Activated naive CD4-positive, alpha-beta T cell treated with anti-CD3 and anti-CD28 coated beads, Interleukin-2, amount 10 ng/mL, durations not matched to agents 7 days and 5 days (primary cell): ENCODE data around the gene OTOS.

Experiments used
- CTCF ChIA-PET: fragments of 350-600 bp; sonication (Branson Sonifier 250); formaldehyde crosslinking; loops from one replicate; lab custom pipeline; 2021; ENCODE audit warnings: antibody characterized with exemption; lab: Charles Lee
- DNase-seq: peaks from one replicate; pipeline ENCODE4 v3.0.0-alpha.2; 2020
- H3K27ac Mint-ChIP-seq: one replicate; pipeline ENCODE4 v1.8.0; 2021; ENCODE audit warnings: mild to moderate bottlenecking, moderate library complexity, mixed read lengths
- H3K27me3 Mint-ChIP-seq: one replicate; pipeline ENCODE4 v1.8.0; 2021; ENCODE audit warnings: mild to moderate bottlenecking, mixed read lengths
- H3K36me3 Mint-ChIP-seq: one replicate; pipeline ENCODE4 v1.8.0; 2021; ENCODE audit warnings: mixed read lengths
- H3K4me1 Mint-ChIP-seq: one replicate; pipeline ENCODE4 v1.8.0; 2021; ENCODE audit warnings: mixed read lengths
- H3K4me3 Mint-ChIP-seq: one replicate; pipeline ENCODE4 v1.8.0; 2021; ENCODE audit warnings: mild to moderate bottlenecking, moderate library complexity, mixed read lengths
- H3K9me3 Mint-ChIP-seq: one replicate; pipeline ENCODE4 v1.8.0; 2021; ENCODE audit warnings: mixed read lengths

Gene OTOS

DNA sequence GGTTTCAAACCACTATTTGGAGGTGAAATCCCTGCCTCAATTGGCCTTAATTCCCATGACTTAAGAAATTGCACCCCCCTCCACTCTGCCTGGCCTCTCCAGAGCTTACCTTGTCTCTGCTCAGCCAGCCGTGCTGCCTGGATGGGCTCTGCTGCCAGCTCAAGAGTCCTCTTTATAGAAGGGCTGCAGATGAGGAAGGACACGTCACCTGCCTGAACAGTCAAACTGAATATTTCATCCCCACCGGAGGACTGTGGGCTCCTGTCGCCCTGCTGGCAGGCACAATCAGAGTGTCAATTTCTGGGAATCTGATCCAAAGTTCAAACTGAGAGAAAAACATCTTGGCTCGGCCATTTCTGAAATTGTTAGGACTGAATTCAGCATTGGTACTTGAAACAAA lies at the start of gene OTOS:
Gene OTOS (minus strand): TSS at position 148 of the 400 bp plus-strand sequence. CDS start 332 bp downstream, outside the sequence.
- H3K4me1 Mint-ChIP-seq, result peaks cover 15% of the 10 kb centered on the region
- H3K36me3 Mint-ChIP-seq, result no peaks in the 10 kb centered on the region
- CTCF ChIA-PET, result interaction anchor here (1.1 to 6.7 kb wide), 2 partner anchors 23 to 80 kb away, joined by 4 to 92 read pairs; no protein-coding TSS in a partner anchor
- no peak within 1 kb of the TSS for H3K4me3 Mint-ChIP-seq
- no peaks in the 10 kb centered on the region for H3K9me3 Mint-ChIP-seq
- peak within 1 kb of the TSS; percentile 52 for H3K27ac Mint-ChIP-seq
- DNase-seq, result peak; percentile 9
- peaks cover 29% of the 10 kb centered on the region for H3K27me3 Mint-ChIP-seq

DNA sequence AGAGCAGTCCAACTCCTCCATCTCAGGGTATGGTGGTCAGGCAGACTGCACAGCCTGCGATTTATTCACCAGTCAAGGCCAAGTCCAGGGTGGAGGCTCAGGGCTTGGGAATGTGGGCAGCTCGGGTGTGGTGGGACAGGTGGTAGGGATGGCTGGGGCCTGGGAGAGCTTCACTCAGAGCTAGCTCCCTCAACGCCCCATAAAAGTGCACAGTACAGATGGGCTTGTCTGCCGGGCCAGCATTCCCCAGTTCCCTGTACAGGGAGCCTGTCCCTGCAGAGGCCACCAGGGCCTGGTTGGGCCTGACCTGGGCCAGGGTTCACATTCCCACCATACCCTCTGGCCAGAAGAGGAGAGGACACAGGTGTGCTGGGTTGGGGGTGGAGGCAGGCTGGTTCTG lies 49.2 kb upstream of the OTOS start:
- DNase-seq, result no peak
- peaks cover 22% of the 10 kb centered on the region for H3K27me3 Mint-ChIP-seq

DNA sequence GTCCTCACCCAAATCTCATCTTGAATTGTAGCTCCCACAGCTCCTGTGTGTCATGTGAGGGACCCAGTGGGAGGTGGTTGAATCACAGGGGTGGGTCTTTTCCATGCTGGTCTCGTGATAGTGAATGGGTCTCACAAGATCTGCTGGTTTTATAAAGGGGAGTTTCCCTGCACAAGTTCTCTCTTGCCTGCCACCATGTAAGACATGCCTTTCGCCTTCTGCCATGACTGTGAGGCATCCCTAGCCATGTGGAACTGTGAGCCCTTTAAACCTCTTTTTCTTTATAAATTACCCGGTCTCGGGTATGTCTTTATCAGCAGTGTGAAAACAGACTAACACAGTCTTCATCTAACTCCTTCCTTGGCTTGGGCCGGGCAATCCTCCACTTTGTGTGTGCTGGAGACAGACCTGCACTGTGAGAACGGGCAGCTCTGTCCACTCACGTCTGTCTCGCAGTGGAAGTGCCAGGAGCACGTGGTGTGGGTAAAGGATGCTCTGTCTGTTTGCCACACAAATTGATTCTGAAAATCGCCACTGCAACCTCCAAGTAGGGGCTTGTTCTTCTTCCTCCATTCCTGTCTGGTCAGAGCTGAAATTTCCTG lies 47.6 kb upstream of the OTOS start:
- H3K27ac Mint-ChIP-seq, result no peak overlapping the region
- no peaks in the 10 kb centered on the region for H3K4me1 Mint-ChIP-seq
- no peak overlapping the region for H3K4me3 Mint-ChIP-seq
- peaks cover 28% of the 10 kb centered on the region for H3K27me3 Mint-ChIP-seq
- H3K36me3 Mint-ChIP-seq, result no peaks in the 10 kb centered on the region
- peaks cover 8% of the 10 kb centered on the region for H3K9me3 Mint-ChIP-seq
- CTCF ChIA-PET, result no interaction called here
- no peak for DNase-seq

More for the DNA sequence above, 49.2 kb upstream of the OTOS start:
- no peak overlapping the region for H3K4me3 Mint-ChIP-seq
- no peaks in the 10 kb centered on the region for H3K4me1 Mint-ChIP-seq
- H3K27ac Mint-ChIP-seq, result no peak overlapping the region
- H3K36me3 Mint-ChIP-seq, result no peaks in the 10 kb centered on the region
- H3K9me3 Mint-ChIP-seq, result peaks cover 8% of the 10 kb centered on the region
- CTCF ChIA-PET, result no interaction called here

- Mint-ChIP-seq H3K4me3 (no peak overlapping the region), H3K27ac (no peak overlapping the region), H3K36me3 (no peaks in the 10 kb centered on the region), H3K4me1 (no peaks in the 10 kb centered on the region), H3K27me3 (peaks cover 41% of the 10 kb centered on the region), H3K9me3 (peaks cover 8% of the 10 kb centered on the region)
- no peak for DNase-seq
- CTCF ChIA-PET, result no interaction called here
These were observed 45.8 kb upstream of the OTOS start for GRCh38 chr2:240186191-240186725.

DNA sequence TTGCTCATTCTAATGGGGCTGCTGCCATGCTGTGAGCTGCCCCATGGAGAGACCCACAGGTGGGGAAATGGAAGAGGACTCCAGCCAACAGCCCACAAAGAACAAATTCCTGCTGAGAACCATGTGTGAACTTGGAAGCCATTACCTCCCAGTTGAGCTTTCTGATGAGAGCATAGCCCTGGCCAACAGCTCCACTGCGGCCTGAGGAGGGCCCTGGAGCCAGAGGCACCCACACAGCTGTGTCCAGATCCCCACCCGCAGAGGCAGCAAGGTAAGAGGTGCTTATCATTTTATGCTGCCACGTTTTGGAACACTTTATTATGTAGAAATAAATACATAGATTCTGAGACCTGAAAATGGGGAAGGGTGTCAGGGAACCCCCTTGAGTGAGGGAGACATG lies 44.2 kb upstream of the OTOS start:
- no peak for DNase-seq
- H3K9me3 Mint-ChIP-seq, result peaks cover 8% of the 10 kb centered on the region
- H3K27ac Mint-ChIP-seq, result no peak overlapping the region
- no peaks in the 10 kb centered on the region for H3K36me3 Mint-ChIP-seq
- H3K4me3 Mint-ChIP-seq, result no peak overlapping the region
- peaks cover 41% of the 10 kb centered on the region for H3K27me3 Mint-ChIP-seq
- CTCF ChIA-PET, result no interaction called here
- no peaks in the 10 kb centered on the region for H3K4me1 Mint-ChIP-seq

- CTCF ChIA-PET, result no interaction called here
- Mint-ChIP-seq H3K9me3 (peaks cover 8% of the 10 kb centered on the region), H3K36me3 (no peaks in the 10 kb centered on the region), H3K27ac (no peak overlapping the region), H3K4me3 (no peak overlapping the region), H3K27me3 (peaks cover 43% of the 10 kb centered on the region), H3K4me1 (no peaks in the 10 kb centered on the region)
- DNase-seq, result no peak
These were observed 43.6 kb upstream of the OTOS start for GRCh38 chr2:240183875-240184590.

DNA sequence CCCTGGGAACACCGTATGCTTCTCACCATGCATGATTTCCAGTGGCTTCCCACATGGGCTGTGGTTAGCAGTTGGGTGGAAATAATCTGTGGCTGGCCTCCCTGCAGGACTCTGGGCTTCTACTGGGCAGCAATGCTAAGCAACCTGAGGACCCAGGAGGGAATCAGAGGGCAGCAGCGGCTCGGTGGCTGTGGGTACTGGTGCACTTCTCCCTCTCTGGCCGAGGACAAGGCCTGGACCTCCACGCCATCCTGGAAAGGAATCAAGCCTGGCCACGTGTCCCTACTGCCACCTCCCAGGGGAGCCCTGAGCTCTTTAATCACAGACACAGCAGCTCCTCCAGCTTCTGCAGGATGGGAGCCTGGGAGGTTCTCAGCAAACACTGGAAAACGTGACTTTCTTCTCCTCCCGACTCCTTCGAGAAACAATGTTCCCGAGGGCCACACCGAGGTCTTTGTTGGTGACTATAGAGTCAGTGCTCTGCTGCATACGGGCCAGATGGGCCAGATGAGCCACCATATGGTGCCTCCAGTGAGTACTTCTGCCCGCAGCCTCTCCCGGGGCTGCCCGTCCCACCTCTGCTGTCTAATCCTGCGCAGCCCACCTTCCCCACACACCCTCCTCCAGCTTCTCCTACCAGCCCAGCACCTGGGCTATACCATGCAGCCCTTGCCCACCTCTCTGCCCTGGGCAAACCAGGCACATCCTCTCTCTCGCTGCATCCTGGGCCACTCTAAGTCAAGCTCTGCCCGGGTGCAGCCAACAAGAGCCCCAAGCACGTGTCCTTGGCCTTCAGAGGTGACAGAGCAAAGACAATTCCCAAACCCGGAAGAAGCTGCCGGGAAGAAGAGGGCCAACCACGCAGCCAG lies 42.8 kb upstream of the OTOS start:
- no peak overlapping the region for H3K4me3 Mint-ChIP-seq
- CTCF ChIA-PET, result no interaction called here
- H3K27me3 Mint-ChIP-seq, result peaks cover 44% of the 10 kb centered on the region
- DNase-seq, result no peak
- no peak overlapping the region for H3K27ac Mint-ChIP-seq
- no peaks in the 10 kb centered on the region for H3K4me1 Mint-ChIP-seq
- H3K9me3 Mint-ChIP-seq, result peaks cover 7% of the 10 kb centered on the region
- H3K36me3 Mint-ChIP-seq, result no peaks in the 10 kb centered on the region

DNA sequence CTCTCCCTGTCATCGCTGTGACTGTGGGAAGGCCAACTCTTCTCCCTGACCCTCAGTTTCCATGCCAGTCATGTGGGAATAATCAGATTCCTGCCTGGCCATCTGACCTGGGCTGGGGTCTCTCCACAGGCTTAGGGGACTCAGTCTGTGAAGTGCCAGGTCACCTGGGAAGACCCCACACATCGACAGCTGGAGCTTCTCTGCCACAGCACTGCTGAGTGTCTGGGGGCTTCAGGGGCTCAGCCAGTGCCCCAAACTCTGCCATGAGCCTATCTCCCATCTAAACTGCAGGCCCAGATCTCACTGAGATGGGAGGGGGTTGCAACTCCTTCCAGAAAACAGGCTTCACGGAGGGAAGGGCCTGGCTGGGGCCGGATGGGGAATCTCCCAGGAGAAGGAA lies 42.0 kb upstream of the OTOS start:
- Mint-ChIP-seq H3K9me3 (no peaks in the 10 kb centered on the region), H3K27ac (no peak overlapping the region), H3K36me3 (no peaks in the 10 kb centered on the region), H3K4me3 (no peak overlapping the region), H3K4me1 (no peaks in the 10 kb centered on the region), H3K27me3 (peaks cover 44% of the 10 kb centered on the region)
- no peak for DNase-seq
- CTCF ChIA-PET, result no interaction called here

DNA sequence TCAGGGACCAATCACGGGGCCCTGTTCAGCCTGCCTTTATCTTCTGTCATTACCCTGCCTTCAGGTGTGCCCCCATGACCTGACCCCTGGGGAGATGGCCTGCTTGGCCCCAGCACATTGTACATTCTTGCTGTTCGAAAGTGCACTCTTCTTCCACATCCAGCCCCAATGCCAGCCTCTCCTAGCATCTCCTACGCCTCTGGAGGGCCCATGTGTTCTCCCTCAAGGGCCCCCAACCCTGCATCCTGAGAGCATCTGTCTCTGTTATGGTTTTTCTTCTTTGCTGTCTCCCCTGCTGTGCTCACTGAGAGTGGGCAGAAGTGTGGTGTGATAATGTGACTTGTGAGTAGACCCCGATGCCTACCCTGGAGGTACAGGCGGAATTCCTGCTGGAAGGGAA lies 41.5 kb upstream of the OTOS start:
- Mint-ChIP-seq H3K9me3 (no peaks in the 10 kb centered on the region), H3K36me3 (no peaks in the 10 kb centered on the region), H3K4me3 (no peak overlapping the region), H3K27me3 (peaks cover 44% of the 10 kb centered on the region), H3K27ac (no peak overlapping the region), H3K4me1 (no peaks in the 10 kb centered on the region)
- no peak for DNase-seq
- CTCF ChIA-PET, result no interaction called here

GRCh38 chr2:240179941-240180666 lies 39.6 kb upstream of the OTOS start:
- peaks cover 44% of the 10 kb centered on the region for H3K27me3 Mint-ChIP-seq
- no peak overlapping the region for H3K27ac Mint-ChIP-seq
- H3K36me3 Mint-ChIP-seq, result no peaks in the 10 kb centered on the region
- no peak overlapping the region for H3K4me3 Mint-ChIP-seq
- no peak for DNase-seq
- H3K4me1 Mint-ChIP-seq, result no peaks in the 10 kb centered on the region
- CTCF ChIA-PET, result no interaction called here
- no peaks in the 10 kb centered on the region for H3K9me3 Mint-ChIP-seq

- CTCF ChIA-PET, result interaction anchor here (1.8 kb wide), 1 partner anchor 23 kb away, joined by 4 read pairs; no protein-coding TSS in a partner anchor
- no peaks in the 10 kb centered on the region for H3K9me3 Mint-ChIP-seq
- H3K4me1 Mint-ChIP-seq, result no peaks in the 10 kb centered on the region
- no peaks in the 10 kb centered on the region for H3K36me3 Mint-ChIP-seq
- DNase-seq, result no peak
- no peak overlapping the region for H3K27ac Mint-ChIP-seq
- no peak overlapping the region for H3K4me3 Mint-ChIP-seq
- peaks cover 44% of the 10 kb centered on the region for H3K27me3 Mint-ChIP-seq
These were observed 38.8 kb upstream of the OTOS start for GRCh38 chr2:240179186-240179815.

DNA sequence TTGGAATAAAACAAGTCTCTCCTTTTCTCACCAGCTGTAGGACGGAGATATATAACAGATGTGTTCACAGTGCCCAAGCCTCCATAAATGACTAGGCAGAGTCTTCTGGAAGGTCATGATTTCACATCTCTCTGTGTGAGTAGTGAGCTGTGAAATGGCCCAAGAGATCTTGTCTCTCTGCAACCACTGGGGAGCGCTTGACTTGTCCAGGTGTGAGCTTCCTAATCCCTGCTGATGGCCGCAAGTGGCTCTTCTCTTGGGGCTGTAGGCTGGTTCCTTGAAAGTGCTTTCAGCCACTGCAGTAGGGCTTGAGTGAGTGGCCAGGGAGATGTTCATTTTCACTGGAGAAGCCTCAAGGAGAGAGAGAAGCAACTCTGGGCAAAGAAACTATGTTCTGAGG lies 38.1 kb upstream of the OTOS start:
- Mint-ChIP-seq H3K9me3 (no peaks in the 10 kb centered on the region), H3K36me3 (no peaks in the 10 kb centered on the region), H3K27ac (no peak overlapping the region), H3K27me3 (peaks cover 40% of the 10 kb centered on the region), H3K4me3 (no peak overlapping the region), H3K4me1 (no peaks in the 10 kb centered on the region)
- DNase-seq, result no peak
- CTCF ChIA-PET, result interaction anchor here (1.8 kb wide), 1 partner anchor 22 kb away, joined by 4 read pairs; no protein-coding TSS in a partner anchor

GRCh38 chr2:240174496-240174895 lies 34.0 kb upstream of the OTOS start:
- Mint-ChIP-seq H3K4me3 (no peak overlapping the region), H3K27me3 (peaks cover 18% of the 10 kb centered on the region), H3K27ac (no peak overlapping the region), H3K4me1 (no peaks in the 10 kb centered on the region), H3K36me3 (no peaks in the 10 kb centered on the region), H3K9me3 (no peaks in the 10 kb centered on the region)
- CTCF ChIA-PET, result no interaction called here
- DNase-seq, result no peak
